Measurements from ENCODE around the gene BANF2. TPM values are rescaled to one million over a fixed set of nuclear protein-coding genes. Genes with fewer than 3 reads are reported as not detected.
A peak's percentile ranks its signal among the peaks of the same experiment; 100 is the strongest.

Gene BANF2
- total RNA-seq, 2 donors from 2014 or later = not detected

DNA sequence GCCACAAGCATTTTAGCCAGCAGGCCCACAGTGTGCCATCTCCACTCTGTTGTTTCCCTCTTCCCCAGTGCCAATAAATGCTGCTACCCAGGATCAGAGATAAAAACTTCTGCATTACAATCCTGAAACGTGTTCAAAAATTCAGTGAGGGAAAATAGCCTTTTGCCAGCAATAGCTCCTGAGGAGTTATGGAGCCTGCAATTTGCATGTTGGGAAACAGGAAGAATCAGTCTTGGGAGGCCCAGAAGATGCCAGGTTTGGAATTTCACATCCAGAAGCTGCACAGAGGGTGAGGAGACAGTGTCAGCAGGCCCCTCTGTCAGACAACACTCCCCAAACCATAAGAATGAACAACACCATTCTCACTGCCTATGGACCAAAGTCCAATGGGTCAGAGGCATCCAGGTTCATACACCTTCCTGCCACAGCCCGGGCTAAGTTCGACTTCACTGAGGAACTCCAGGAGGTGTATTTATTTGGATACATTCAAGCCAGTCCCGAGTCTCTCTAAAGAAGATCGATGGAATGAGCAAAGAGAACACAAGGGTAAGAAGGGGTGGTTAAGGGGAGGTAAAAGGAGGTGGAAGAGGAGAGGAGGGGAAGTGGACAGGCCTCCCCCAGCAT lies 38.5 kb upstream of the BANF2 start:
- Histone ChIP-seq H3K9me3 (peaks cover 0 to 6% of the 10 kb centered on the region in 2 donors), H3K4me1 (peaks cover 0 to 67% of the 10 kb centered on the region in 2 donors), H3K36me3 (peaks cover 25% of the 10 kb centered on the region), H3K4me3 (no peak overlapping the region), H3K27ac (peak overlapping the region; percentile 73 to 77), H3K27me3 (no peaks in the 10 kb centered on the region)
- no peak for DNase-seq (ENCODE audit: low spot score)
- TF ChIP-seq, protein P1, sequence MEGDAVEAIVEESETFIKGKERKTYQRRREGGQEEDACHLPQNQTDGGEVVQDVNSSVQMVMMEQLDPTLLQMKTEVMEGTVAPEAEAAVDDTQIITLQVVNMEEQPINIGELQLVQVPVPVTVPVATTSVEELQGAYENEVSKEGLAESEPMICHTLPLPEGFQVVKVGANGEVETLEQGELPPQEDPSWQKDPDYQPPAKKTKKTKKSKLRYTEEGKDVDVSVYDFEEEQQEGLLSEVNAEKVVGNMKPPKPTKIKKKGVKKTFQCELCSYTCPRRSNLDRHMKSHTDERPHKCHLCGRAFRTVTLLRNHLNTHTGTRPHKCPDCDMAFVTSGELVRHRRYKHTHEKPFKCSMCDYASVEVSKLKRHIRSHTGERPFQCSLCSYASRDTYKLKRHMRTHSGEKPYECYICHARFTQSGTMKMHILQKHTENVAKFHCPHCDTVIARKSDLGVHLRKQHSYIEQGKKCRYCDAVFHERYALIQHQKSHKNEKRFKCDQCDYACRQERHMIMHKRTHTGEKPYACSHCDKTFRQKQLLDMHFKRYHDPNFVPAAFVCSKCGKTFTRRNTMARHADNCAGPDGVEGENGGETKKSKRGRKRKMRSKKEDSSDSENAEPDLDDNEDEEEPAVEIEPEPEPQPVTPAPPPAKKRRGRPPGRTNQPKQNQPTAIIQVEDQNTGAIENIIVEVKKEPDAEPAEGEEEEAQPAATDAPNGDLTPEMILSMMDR (IDR thresholded peaks at IDR 0.05) = no peak

DNA sequence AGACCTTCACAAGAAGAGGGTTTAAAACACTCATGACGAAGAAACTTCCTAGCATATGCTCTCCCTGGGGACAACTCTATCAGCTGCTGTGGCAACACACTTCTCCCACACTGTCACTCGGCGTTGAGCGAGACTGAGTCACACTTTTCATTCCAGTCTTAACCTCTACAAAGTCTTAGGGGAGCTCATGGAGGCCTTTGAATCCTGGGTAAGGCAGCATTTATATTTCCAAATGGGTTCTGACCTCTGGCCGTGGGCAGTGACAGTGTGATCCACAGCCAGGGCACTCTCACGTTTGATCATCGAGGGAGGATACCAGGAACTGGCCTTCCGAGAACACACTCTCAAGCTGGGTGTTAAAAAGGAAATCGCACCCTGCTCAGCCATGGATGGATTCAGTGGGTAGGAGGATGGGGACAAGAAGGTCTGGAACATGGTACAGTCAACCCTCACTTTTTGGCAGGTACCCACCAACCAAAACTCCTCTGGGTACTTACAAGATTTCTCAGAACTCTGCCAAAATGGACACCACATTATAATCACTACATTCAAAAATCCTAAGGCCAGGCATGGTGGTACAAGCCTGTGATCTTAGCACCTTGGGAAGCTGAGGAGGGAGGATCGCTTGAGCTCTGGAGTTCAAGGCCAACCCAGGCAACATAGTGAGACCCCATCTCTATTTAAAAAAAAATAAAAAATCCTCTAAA lies 37.3 kb upstream of the BANF2 start:
- Histone ChIP-seq H3K4me1 (peaks cover 0 to 75% of the 10 kb centered on the region in 2 donors), H3K4me3 (no peak overlapping the region), H3K27me3 (no peaks in the 10 kb centered on the region), H3K36me3 (peaks cover 21% of the 10 kb centered on the region), H3K27ac (peak overlapping the region; percentile 73 to 77), H3K9me3 (peaks cover 0 to 6% of the 10 kb centered on the region in 2 donors)
- peak; percentile 88 for DNase-seq (ENCODE audit: low spot score)
- TF ChIP-seq, protein P1 (IDR thresholded peaks at IDR 0.05) = no peak

DNA sequence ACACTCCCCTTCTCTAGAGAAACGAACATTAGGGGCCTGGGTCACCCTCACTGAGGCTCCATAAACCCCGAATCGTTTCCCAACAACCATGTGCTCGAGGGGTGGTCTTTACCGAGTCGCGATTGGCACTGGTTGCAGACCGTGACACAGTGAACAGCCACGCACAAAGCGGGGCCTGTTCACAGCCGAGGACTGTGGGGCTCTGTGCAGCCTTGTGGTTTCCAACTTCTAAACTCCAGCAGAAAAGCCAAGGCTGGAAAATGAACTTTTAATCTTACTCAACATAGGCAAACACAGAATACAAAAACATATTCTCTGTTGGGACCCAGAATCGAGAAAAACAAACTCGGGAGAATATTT lies 36.7 kb upstream of the BANF2 start:
- Histone ChIP-seq H3K27ac (peak overlapping the region; percentile 73 to 77), H3K36me3 (peaks cover 15% of the 10 kb centered on the region), H3K9me3 (peaks cover 0 to 6% of the 10 kb centered on the region in 2 donors), H3K4me3 (no peak overlapping the region), H3K27me3 (no peaks in the 10 kb centered on the region), H3K4me1 (peaks cover 0 to 75% of the 10 kb centered on the region in 2 donors)
- TF ChIP-seq, protein P1 (IDR thresholded peaks at IDR 0.05) = no peak
- no peak for DNase-seq (ENCODE audit: low spot score)

DNA sequence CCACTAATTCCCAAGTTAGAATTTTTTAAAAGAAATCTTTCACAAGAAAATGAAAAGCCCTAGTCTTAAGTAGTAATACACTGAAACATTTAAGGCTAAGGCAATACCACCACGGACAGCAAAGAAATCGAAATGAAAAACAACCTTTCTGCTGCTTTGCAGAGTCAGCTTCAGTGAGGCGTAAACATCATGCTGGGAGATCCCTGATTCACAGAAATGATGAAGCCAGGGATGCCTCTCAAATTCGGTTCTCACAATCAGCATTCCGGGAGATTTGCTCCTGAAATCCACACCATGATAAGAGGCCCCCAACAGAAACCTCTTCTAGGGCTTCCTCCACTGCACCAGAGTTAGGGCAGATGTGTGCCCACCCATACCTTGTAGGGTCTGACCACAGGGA lies 36.3 kb upstream of the BANF2 start:
- Histone ChIP-seq H3K27ac (peak overlapping the region; percentile 17 to 73), H3K4me3 (no peak overlapping the region), H3K27me3 (no peaks in the 10 kb centered on the region), H3K9me3 (peaks cover 0 to 3% of the 10 kb centered on the region in 2 donors), H3K36me3 (peaks cover 11% of the 10 kb centered on the region), H3K4me1 (peaks cover 0 to 75% of the 10 kb centered on the region in 2 donors)
- TF ChIP-seq, protein P1 (IDR thresholded peaks at IDR 0.05) = no peak
- no peak for DNase-seq (ENCODE audit: low spot score)

DNA sequence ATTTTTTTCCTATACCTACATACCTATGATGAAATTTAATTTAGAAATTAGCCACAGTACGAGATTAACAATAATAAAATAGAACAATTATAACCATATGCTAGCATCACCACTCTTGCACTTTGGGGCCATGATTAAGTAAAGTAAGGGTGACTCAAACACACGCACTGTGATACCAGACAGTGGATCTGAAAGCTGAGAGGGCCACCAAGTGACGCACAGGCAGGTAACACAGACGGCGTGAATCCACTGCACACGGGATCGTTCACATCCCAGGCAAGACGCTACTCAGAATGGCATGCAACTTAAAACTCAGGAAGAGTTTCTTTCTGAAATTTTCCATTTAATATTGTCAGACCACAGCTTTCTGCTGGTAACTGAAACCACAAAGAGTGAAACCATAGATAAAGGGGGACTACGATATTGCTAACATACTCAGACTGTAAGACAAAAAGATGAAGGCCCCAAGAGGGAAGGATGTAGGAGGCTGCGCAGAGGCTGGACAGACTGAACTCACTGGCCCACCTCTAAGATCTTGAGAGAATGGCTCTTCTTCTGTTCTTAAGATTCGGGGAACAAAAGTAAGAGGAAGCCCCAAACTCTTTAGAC lies 35.6 kb upstream of the BANF2 start:
- H3K4me1 ChIP-seq = peaks cover 0 to 75% of the 10 kb centered on the region in 2 donors
- H3K27ac ChIP-seq = peak overlapping the region in 1 of 2 donors; percentile 17
- no peaks in the 10 kb centered on the region for H3K27me3 ChIP-seq
- TF ChIP-seq, protein P1 (IDR thresholded peaks at IDR 0.05) = no peak
- H3K9me3 ChIP-seq = no peaks in the 10 kb centered on the region
- H3K36me3 ChIP-seq = peaks cover 7% of the 10 kb centered on the region
- DNase-seq (ENCODE audit: low spot score) = no peak
- H3K4me3 ChIP-seq = no peak overlapping the region

Measured in right atrium auricular region (tissue), 2 donors.